ENCODE results near the gene PAX8. TPM values are rescaled to one million over a fixed set of nuclear protein-coding genes. Genes with fewer than 3 reads are reported as not detected.

PAX8 gene
- total and polyA plus RNA-seq, 8 donors, result 0.28 to 6.5 (median 1.1) TPM; not detected in 3

DNA sequence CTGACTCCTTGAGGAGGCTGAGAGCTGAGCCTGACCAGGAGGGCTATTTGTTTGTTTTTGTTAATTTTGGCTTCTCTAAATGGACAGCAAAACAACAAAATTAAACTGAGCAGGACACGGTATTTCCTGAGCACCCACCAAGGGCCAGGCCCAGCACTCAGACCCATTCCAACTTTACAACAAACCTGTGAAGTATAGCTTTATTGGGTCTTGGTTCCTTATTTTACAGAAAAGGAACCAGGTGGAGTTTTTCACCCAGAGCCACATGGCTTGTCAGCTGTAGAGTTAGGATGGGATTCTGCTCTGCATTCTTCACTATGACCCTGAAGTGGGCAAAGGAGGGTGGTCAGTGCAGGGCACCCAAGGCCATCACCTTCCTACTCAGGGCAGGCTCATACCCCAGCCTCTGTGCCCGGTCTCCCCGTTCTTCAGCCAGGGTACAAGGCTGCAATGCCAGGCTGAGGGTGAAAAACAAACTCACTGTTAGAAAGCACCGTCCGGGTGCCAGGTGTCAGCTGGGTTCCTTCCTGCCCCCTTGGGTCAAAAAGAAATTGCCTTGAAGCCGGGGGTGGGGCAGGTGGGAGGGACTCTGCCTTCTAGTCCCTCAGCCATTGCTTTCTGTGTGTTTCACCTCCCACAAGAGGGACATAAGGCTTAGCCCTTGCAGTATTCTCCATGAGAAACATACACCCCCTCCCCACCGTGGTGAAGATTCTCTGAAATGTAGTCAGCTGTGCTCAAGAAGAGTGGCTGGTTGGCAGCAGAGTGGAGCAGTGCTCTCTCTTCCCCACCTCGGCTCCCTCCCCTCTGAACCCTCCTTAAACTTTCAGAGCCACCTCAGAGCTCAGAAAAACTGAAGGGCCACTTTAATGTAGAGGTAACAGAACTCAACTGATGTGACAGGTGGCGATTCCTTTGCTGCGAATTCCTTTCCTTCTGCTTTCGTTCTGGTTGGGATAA lies 102.7 kb downstream of the PAX8 start:
- Histone ChIP-seq H3K27ac (peak overlapping the region in 4 of 5 donors; percentile 22 to 84 (median 58)), H3K36me3 (no peaks in the 10 kb centered on the region), H3K4me1 (peaks cover 9 to 61% (median 36%) of the 10 kb centered on the region in 4 donors), H3K27me3 (no peaks in the 10 kb centered on the region), H3K4me3 (peak overlapping the region in 2 of 4 donors; percentile 45 to 48), H3K9me3 (no peaks in the 10 kb centered on the region)
- WGBS, 5 donors, result 57 to 66% (median 62%) methylated on average over 11 of the region's 11 CpGs
- DNase-seq, result peak in 1 of 2 donors; percentile 27
- intact Hi-C loops (cut with DNase I; ENCODE audit: low total_unique reads), result no loop called here
- TF ChIP-seq CTCF (IDR thresholded peaks at IDR 0.05) (no peak), EP300 (IDR thresholded peaks at IDR 0.05) (no peak), POLR2AphosphoS5 (IDR thresholded peaks at IDR 0.05) (no peak), POLR2A (IDR thresholded peaks at IDR 0.05) (no peak)

GRCh38 chr2:113175042-113175628 lies 103.6 kb downstream of the PAX8 start:
- Histone ChIP-seq H3K36me3 (no peaks in the 10 kb centered on the region), H3K27ac (peak overlapping the region in 4 of 5 donors; percentile 38 to 84 (median 65)), H3K4me1 (peaks cover 9 to 52% (median 28%) of the 10 kb centered on the region in 4 donors), H3K27me3 (no peaks in the 10 kb centered on the region), H3K4me3 (peak overlapping the region; percentile 2 to 48 (median 42)), H3K9me3 (no peaks in the 10 kb centered on the region)
- intact Hi-C loops (cut with DNase I; ENCODE audit: low total_unique reads), result no loop called here
- peak; percentile 48 to 60 for DNase-seq
- 63 to 73% (median 70%) methylated on average over 8 of the region's 8 CpGs for WGBS, 5 donors
- TF ChIP-seq POLR2AphosphoS5 (IDR thresholded peaks at IDR 0.05) (peak in 1 of 3 donors; percentile 9), CTCF (IDR thresholded peaks at IDR 0.05) (no peak)

- no peak for DNase-seq
- intact Hi-C loops (cut with DNase I; ENCODE audit: low total_unique reads), result no loop called here
These were observed 104.4 kb downstream of the PAX8 start for GRCh38 chr2:113174376-113174750.

More at GRCh38 chr2:113174376-113174750, 104.4 kb downstream of the PAX8 start:
- Histone ChIP-seq H3K4me1 (peaks cover 8 to 45% (median 22%) of the 10 kb centered on the region in 4 donors), H3K27ac (peak overlapping the region; percentile 7 to 84 (median 53)), H3K9me3 (no peaks in the 10 kb centered on the region), H3K36me3 (no peaks in the 10 kb centered on the region), H3K27me3 (no peaks in the 10 kb centered on the region), H3K4me3 (peak overlapping the region; percentile 28 to 48 (median 42))
- 58 to 73% (median 62%) methylated on average over 3 of the region's 3 CpGs for whole genome bisulfite sequencing, 5 donors
- TF ChIP-seq POLR2AphosphoS5 (IDR thresholded peaks at IDR 0.05) (no peak), POLR2A (IDR thresholded peaks at IDR 0.05) (no peak), EP300 (IDR thresholded peaks at IDR 0.05) (no peak), CTCF (IDR thresholded peaks at IDR 0.05) (no peak)

Data from stomach (tissue), 9 donors.